Measurements from ENCODE around the gene AMBRA1.

GRCh38 chr11:46562527-46562926 lies 31.3 kb downstream of the AMBRA1 start:
- no peak for TF ChIP-seq MAX (IDR thresholded peaks at IDR 0.05; ENCODE audit: insufficient read depth, insufficient read length)
- no peak for TF ChIP-seq EZH2 (IDR thresholded peaks at IDR 0.05; ENCODE audit: borderline replicate concordance, low read depth, low read length, severe bottlenecking)
- no peak for TF ChIP-seq CTCF (IDR thresholded peaks at IDR 0.05; ENCODE audit: extremely low read depth in 1 of 2, insufficient read depth in 1 of 2, low read depth in 1 of 2, low read length in 2 of 2)
- no peak for TF ChIP-seq POLR2A (IDR thresholded peaks at IDR 0.05; ENCODE audit: low read depth, low read length)
- no peak for TF ChIP-seq POLR2AphosphoS5 (IDR thresholded peaks at IDR 0.05; ENCODE audit: insufficient read depth, low read depth, low read length)
- no peak for TF ChIP-seq JUN (IDR thresholded peaks at IDR 0.05; ENCODE audit: borderline replicate concordance, insufficient read depth, insufficient read length, low read depth)
- no peak for TF ChIP-seq FOS (IDR thresholded peaks at IDR 0.05; ENCODE audit: borderline replicate concordance, insufficient read depth, low read length)
- no peak for TF ChIP-seq GATA2 (IDR thresholded peaks at IDR 0.05; ENCODE audit: insufficient read depth, insufficient read length, low read depth, low read length)
- TF ChIP-seq MYC (IDR thresholded peaks at IDR 0.05; ENCODE audit: low read depth, low read length) = no peak
